ENCODE data around the gene FBXW9.

Gene FBXW9

GRCh38 chr19:12706332-12706718, 9.9 kb upstream of the FBXW9 start (continued):
- TF ChIP-seq ZNF529 (tag by site-specific recombination; IDR thresholded peaks at IDR 0.05; ENCODE audit: insufficient replicate concordance) (no peak), ZNF133 (tag by site-specific recombination; IDR thresholded peaks at IDR 0.05) (no peak), ZNF266 (tag by site-specific recombination; IDR thresholded peaks at IDR 0.05; ENCODE audit: low read depth) (no peak), PRDM1 (tag by site-specific recombination; IDR thresholded peaks at IDR 0.05) (no peak), ZNF670 (tag by site-specific recombination; IDR thresholded peaks at IDR 0.05; ENCODE audit: low read depth) (no peak), HOXC10 (CRISPR knock-in tag; IDR thresholded peaks at IDR 0.05) (no peak)
- TF ChIP-seq, protein P1, sequence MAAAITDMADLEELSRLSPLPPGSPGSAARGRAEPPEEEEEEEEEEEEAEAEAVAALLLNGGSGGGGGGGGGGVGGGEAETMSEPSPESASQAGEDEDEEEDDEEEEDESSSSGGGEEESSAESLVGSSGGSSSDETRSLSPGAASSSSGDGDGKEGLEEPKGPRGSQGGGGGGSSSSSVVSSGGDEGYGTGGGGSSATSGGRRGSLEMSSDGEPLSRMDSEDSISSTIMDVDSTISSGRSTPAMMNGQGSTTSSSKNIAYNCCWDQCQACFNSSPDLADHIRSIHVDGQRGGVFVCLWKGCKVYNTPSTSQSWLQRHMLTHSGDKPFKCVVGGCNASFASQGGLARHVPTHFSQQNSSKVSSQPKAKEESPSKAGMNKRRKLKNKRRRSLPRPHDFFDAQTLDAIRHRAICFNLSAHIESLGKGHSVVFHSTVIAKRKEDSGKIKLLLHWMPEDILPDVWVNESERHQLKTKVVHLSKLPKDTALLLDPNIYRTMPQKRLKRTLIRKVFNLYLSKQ (tag by site-specific recombination; IDR thresholded peaks at IDR 0.05; ENCODE audit: borderline replicate concordance) = no peak
- TF ChIP-seq, protein P2, sequence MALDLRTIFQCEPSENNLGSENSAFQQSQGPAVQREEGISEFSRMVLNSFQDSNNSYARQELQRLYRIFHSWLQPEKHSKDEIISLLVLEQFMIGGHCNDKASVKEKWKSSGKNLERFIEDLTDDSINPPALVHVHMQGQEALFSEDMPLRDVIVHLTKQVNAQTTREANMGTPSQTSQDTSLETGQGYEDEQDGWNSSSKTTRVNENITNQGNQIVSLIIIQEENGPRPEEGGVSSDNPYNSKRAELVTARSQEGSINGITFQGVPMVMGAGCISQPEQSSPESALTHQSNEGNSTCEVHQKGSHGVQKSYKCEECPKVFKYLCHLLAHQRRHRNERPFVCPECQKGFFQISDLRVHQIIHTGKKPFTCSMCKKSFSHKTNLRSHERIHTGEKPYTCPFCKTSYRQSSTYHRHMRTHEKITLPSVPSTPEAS (tag by site-specific recombination; IDR thresholded peaks at IDR 0.05) = no peak

GRCh38 chr19:12705654-12706331, 9.4 kb upstream of the FBXW9 start:
- Histone ChIP-seq H3K4me3 (ENCODE audit: low read depth, low read length) (no peak overlapping the region), H3K9me3 (ENCODE audit: control insufficient read depth, insufficient read depth, low read depth, low read length) (no peaks in the 10 kb centered on the region), H3K36me3 (ENCODE audit: control insufficient read depth in 2 of 2, insufficient read depth in 1 of 2, low read length in 2 of 2) (peaks cover 63 to 97% of the 10 kb centered on the region in 2 experiments), H3K4me1 (ENCODE audit: control insufficient read depth, insufficient read depth, low read length) (no peaks in the 10 kb centered on the region), H3K27ac (ENCODE audit: extremely low read depth, low read depth, low read length) (no peak overlapping the region)
- TF ChIP-seq BCL11B (tag by site-specific recombination; IDR thresholded peaks at IDR 0.05; ENCODE audit: low read depth) = no peak
- no peak for TF ChIP-seq ZNF223 (tag by site-specific recombination; IDR thresholded peaks at IDR 0.05)
- peak; percentile 69 for TF ChIP-seq SCRT2 (tag by site-specific recombination; IDR thresholded peaks at IDR 0.05)
- TF ChIP-seq GLIS2 (tag by site-specific recombination; IDR thresholded peaks at IDR 0.05) = no peak
- ChIA-PET POLR2A (interaction anchor here (0.6 kb wide), 1 partner anchor 14 kb away, joined by 4 read pairs; no protein-coding TSS in a partner anchor), CTCF (no interaction called here)

GRCh38 chr19:12705169-12705568, 8.7 kb upstream of the FBXW9 start:
- ChIA-PET POLR2A (no interaction called here), CTCF (no interaction called here)
- peaks cover 61 to 96% of the 10 kb centered on the region in 2 experiments for H3K36me3 ChIP-seq (ENCODE audit: control insufficient read depth in 2 of 2, insufficient read depth in 1 of 2, low read length in 2 of 2)
- no peaks in the 10 kb centered on the region for H3K9me3 ChIP-seq (ENCODE audit: control insufficient read depth, insufficient read depth, low read depth, low read length)
- H3K27ac ChIP-seq (ENCODE audit: extremely low read depth, low read depth, low read length) = no peak overlapping the region
- H3K4me3 ChIP-seq (ENCODE audit: low read depth, low read length) = no peak overlapping the region
- H3K4me1 ChIP-seq (ENCODE audit: control insufficient read depth, insufficient read depth, low read length) = no peaks in the 10 kb centered on the region
- TF ChIP-seq WT1 (tag by site-specific recombination; IDR thresholded peaks at IDR 0.05) (no peak), HIC1 (tag by site-specific recombination; IDR thresholded peaks at IDR 0.05) (no peak), ZNF2 (tag by site-specific recombination; IDR thresholded peaks at IDR 0.05) (no peak), CTCF (tag by site-specific recombination; IDR thresholded peaks at IDR 0.05) (no peak), ZNF501 (tag by site-specific recombination; IDR thresholded peaks at IDR 0.05) (no peak), ZNF133 (tag by site-specific recombination; IDR thresholded peaks at IDR 0.05) (no peak), ZNF692 (tag by site-specific recombination; IDR thresholded peaks at IDR 0.05) (no peak), RBAK (tag by site-specific recombination; IDR thresholded peaks at IDR 0.05) (no peak), YY1 (tag by site-specific recombination; IDR thresholded peaks at IDR 0.05) (no peak), ZNF624 (tag by site-specific recombination; IDR thresholded peaks at IDR 0.05) (no peak), ZNF211 (tag by site-specific recombination; IDR thresholded peaks at IDR 0.05; ENCODE audit: low read depth) (no peak), ZNF830 (tag by site-specific recombination; IDR thresholded peaks at IDR 0.05; ENCODE audit: low read depth) (no peak), HOXC10 (CRISPR knock-in tag; IDR thresholded peaks at IDR 0.05) (no peak)
- TF ChIP-seq, protein P3, sequence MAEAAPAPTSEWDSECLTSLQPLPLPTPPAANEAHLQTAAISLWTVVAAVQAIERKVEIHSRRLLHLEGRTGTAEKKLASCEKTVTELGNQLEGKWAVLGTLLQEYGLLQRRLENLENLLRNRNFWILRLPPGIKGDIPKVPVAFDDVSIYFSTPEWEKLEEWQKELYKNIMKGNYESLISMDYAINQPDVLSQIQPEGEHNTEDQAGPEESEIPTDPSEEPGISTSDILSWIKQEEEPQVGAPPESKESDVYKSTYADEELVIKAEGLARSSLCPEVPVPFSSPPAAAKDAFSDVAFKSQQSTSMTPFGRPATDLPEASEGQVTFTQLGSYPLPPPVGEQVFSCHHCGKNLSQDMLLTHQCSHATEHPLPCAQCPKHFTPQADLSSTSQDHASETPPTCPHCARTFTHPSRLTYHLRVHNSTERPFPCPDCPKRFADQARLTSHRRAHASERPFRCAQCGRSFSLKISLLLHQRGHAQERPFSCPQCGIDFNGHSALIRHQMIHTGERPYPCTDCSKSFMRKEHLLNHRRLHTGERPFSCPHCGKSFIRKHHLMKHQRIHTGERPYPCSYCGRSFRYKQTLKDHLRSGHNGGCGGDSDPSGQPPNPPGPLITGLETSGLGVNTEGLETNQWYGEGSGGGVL (tag by site-specific recombination; IDR thresholded peaks at IDR 0.05) = no peak
